HG02970 (cell line): ENCODE data around the gene TRMT11.
A peak's percentile ranks its signal among the peaks of the same experiment; 100 is the strongest.
"Not testable (repeated sequence)": the region's sequence is repeated elsewhere in the genome, so short reads cannot be mapped to it uniquely, and the experiment has no call there.

Experiments
- ATAC-seq: cut with Tn5 transposase; IDR thresholded peaks from one replicate; pipeline ENCODE4 v1.9.1; 2021; ENCODE audit warnings: mild to moderate bottlenecking, moderate library complexity, moderate number of reproducible peaks; ENCODE audit not compliant: unreplicated experiment, low FRiP score

Gene TRMT11

GRCh38 chr6:125988280-125988679 is 1.9 kb downstream of the TRMT11 start:
- ATAC-seq = no peak

- no peak for ATAC-seq
Measured at GRCh38 chr6:125989631-125990030, 3.3 kb downstream of the TRMT11 start.

- ATAC-seq = no peak
Measured at GRCh38 chr6:125991653-125992052, 5.3 kb downstream of the TRMT11 start.

- no peak for ATAC-seq
Measured at GRCh38 chr6:125994670-125995488, 8.5 kb downstream of the TRMT11 start.

GRCh38 chr6:125995972-125996580 is 9.7 kb downstream of the TRMT11 start:
- ATAC-seq = peak; percentile 68

GRCh38 chr6:126002755-126003679 is 16.7 kb downstream of the TRMT11 start:
- no peak for ATAC-seq

- no peak for ATAC-seq
Measured at GRCh38 chr6:126007800-126008199, 21.5 kb downstream of the TRMT11 start.

GRCh38 chr6:126010040-126010439 is 23.7 kb downstream of the TRMT11 start:
- no peak for ATAC-seq

GRCh38 chr6:126015863-126016262 is 29.5 kb downstream of the TRMT11 start:
- ATAC-seq = no peak

GRCh38 chr6:126016591-126016990 is 30.3 kb downstream of the TRMT11 start:
- no peak for ATAC-seq

GRCh38 chr6:126017668-126018067 is 31.3 kb downstream of the TRMT11 start:
- ATAC-seq = no peak

GRCh38 chr6:126020305-126021050 is 34.1 kb downstream of the TRMT11 start:
- ATAC-seq = no peak

- not testable (repeated sequence) for ATAC-seq
Measured at GRCh38 chr6:126023474-126023873, 37.1 kb downstream of the TRMT11 start.

- no peak for ATAC-seq
Measured at GRCh38 chr6:126026001-126026400, 39.7 kb downstream of the TRMT11 start.

GRCh38 chr6:126027601-126028000 is 41.3 kb downstream of the TRMT11 start:
- ATAC-seq = no peak

- ATAC-seq = no peak
Measured at GRCh38 chr6:126030045-126030444, 43.7 kb downstream of the TRMT11 start.

GRCh38 chr6:126033696-126034095 is 47.4 kb downstream of the TRMT11 start:
- no peak for ATAC-seq

GRCh38 chr6:126034656-126035055 is 48.3 kb downstream of the TRMT11 start:
- ATAC-seq = no peak

- no peak for ATAC-seq
Measured at GRCh38 chr6:126035764-126036163, 49.4 kb downstream of the TRMT11 start.

GRCh38 chr6:126038234-126038633 is 51.9 kb downstream of the TRMT11 start:
- no peak for ATAC-seq
